Frontal cortex (tissue), 4 donors: ENCODE measurements around the gene GRK5. TPM values are rescaled to one million over a fixed set of nuclear protein-coding genes. Genes with fewer than 3 reads are reported as not detected.

ENCODE experiments used
- DNase-seq, 2 donors: peaks; one replicate each; pipeline ENCODE4 v3.0.0; 2012; ENCODE audit warnings: low spot score in 2 of 2
- FAIRE-seq: peaks from 2 replicates; lab custom pipeline; 2012; peaks lifted over from hg19 to GRCh38; lab: Jason Lieb, UNC
- total RNA-seq: library from RNA; depleted of rRNA; stranded (reverse); fragments of >200 nt; gene quantifications from one replicate; pipeline ENCODE4 v1.2.3, GENCODE V29; 2014
- donor health status: control.
- donor health status: control.
- donor health status: control.

The GRK5 gene
- total RNA-seq, 1 donor from 2014 or later: 11.4 TPM

- FAIRE-seq (no peak), DNase-seq (no peak)
Measured at GRCh38 chr10:119289227-119289920, 82.0 kb downstream of the GRK5 start.

- DNase-seq: no peak
- FAIRE-seq: no peak
Measured at GRCh38 chr10:119290301-119291048, 83.1 kb downstream of the GRK5 start.

GRCh38 chr10:119291223-119291900 is 84.0 kb downstream of the GRK5 start:
- DNase-seq (no peak), FAIRE-seq (no peak)

- no peak for DNase-seq
- no peak for FAIRE-seq
Measured at GRCh38 chr10:119292968-119293760, 85.8 kb downstream of the GRK5 start.

- no peak for FAIRE-seq
- DNase-seq: no peak
Measured at GRCh38 chr10:119296703-119297102, 89.3 kb downstream of the GRK5 start.

- FAIRE-seq (no peak), DNase-seq (no peak)
Measured at GRCh38 chr10:119297207-119297968, 90.0 kb downstream of the GRK5 start.

GRCh38 chr10:119298810-119299209 is 91.4 kb downstream of the GRK5 start:
- FAIRE-seq (no peak), DNase-seq (no peak)

- no peak for FAIRE-seq
Measured at GRCh38 chr10:119299531-119299930, 92.2 kb downstream of the GRK5 start.

GRCh38 chr10:119301397-119301796 is 94.0 kb downstream of the GRK5 start:
- DNase-seq: no peak
- no peak for FAIRE-seq

More at GRCh38 chr10:119299531-119299930, 92.2 kb downstream of the GRK5 start:
- DNase-seq: no peak

- DNase-seq (no peak), FAIRE-seq (no peak)
Measured at GRCh38 chr10:119302172-119302571, 94.8 kb downstream of the GRK5 start.

- DNase-seq (no peak), FAIRE-seq (no peak)
Measured at GRCh38 chr10:119302591-119303253, 95.4 kb downstream of the GRK5 start.

GRCh38 chr10:119303886-119304285 is 96.5 kb downstream of the GRK5 start:
- DNase-seq: no peak
- no peak for FAIRE-seq

GRCh38 chr10:119304541-119304940 is 97.2 kb downstream of the GRK5 start:
- no peak for FAIRE-seq

GRCh38 chr10:119305860-119306513 is 98.6 kb downstream of the GRK5 start:
- no peak for FAIRE-seq
- DNase-seq: no peak

More at GRCh38 chr10:119304541-119304940, 97.2 kb downstream of the GRK5 start:
- DNase-seq: no peak

- FAIRE-seq (no peak), DNase-seq (no peak)
Measured at GRCh38 chr10:119306514-119306951, 99.2 kb downstream of the GRK5 start.

GRCh38 chr10:119306986-119307392 is 99.6 kb downstream of the GRK5 start:
- FAIRE-seq: no peak
- no peak for DNase-seq

- FAIRE-seq: no peak
Measured at GRCh38 chr10:119308089-119308488, 100.7 kb downstream of the GRK5 start.

More at GRCh38 chr10:119308089-119308488, 100.7 kb downstream of the GRK5 start:
- DNase-seq: no peak
